Upper lobe of left lung (tissue), 6 donors: Measurements from ENCODE around the gene HINFP. TPM values are rescaled to one million over a fixed set of nuclear protein-coding genes. Genes with fewer than 3 reads are reported as not detected.

ENCODE experiments used
- ATAC-seq, 2 donors: fragments of 200-7000 bp; cut with Tn5 transposase; one replicate each; pipeline ENCODE4 v1.9.1; 2022; ENCODE audit warnings: mild to moderate bottlenecking in 2 of 2, moderate library complexity in 2 of 2; ENCODE audit not compliant: low FRiP score in 2 of 2
- DNase-seq, 2 donors: peaks; one replicate each; pipeline ENCODE4 v3.0.0-alpha.2; 2019 to 2020
- H3K27ac ChIP-seq, 4 donors: fragments of 200-600 bp; sonication (generic); one replicate each; pipeline ENCODE4 v1.5.1; 2016 to 2019
- H3K27me3 ChIP-seq, 4 donors: fragments of 200-600 bp; sonication (generic); one replicate each; pipeline ENCODE4 v1.5.1; 2017 to 2019
- H3K36me3 ChIP-seq, 4 donors: fragments of 200-600 bp; sonication (generic); one replicate each; pipeline ENCODE4 v1.5.1; 2016 to 2019
- H3K4me1 ChIP-seq, 4 donors: fragments of 200-600 bp; sonication (generic); one replicate each; pipeline ENCODE4 v1.5.1; 2018 to 2019
- H3K4me3 ChIP-seq, 4 donors: fragments of 200-600 bp; sonication (generic); one replicate each; pipeline ENCODE4 v1.5.1; 2017 to 2019; ENCODE audit warnings: mild to moderate bottlenecking in 2 of 4, moderate library complexity in 1 of 4
- H3K9me3 ChIP-seq, 4 donors: fragments of 200-600 bp; sonication (generic); one replicate each; pipeline ENCODE4 v1.5.1; 2018 to 2019
- CTCF ChIP-seq, 6 experiments: fragments of 450-650 bp in 4 of 6; fragments of 200-600 bp in 2 of 6; sonication (generic) in 2 of 6; IDR thresholded peaks; one replicate each; pipeline ENCODE4 v1.5.1; 2016 to 2019; ENCODE audit warnings: antibody characterized with exemption in 6 of 6
- EP300 ChIP-seq, 4 donors: sonication (generic); formaldehyde crosslinking; IDR thresholded peaks; one replicate each; pipeline ENCODE4 v1.5.1; 2017; ENCODE audit warnings: antibody characterized with exemption in 4 of 4, control low read depth in 2 of 4
- POLR2A ChIP-seq, 4 donors: fragments of 450-650 bp; IDR thresholded peaks; one replicate each; pipeline ENCODE4 v1.5.1; 2016 to 2017; ENCODE audit warnings: antibody characterized with exemption in 4 of 4, mild to moderate bottlenecking in 2 of 4
- POLR2AphosphoS5 ChIP-seq, 2 donors: sonication (generic); formaldehyde crosslinking; IDR thresholded peaks; one replicate each; pipeline ENCODE4 v1.5.1; 2017; ENCODE audit warnings: antibody characterized with exemption in 2 of 2
- WGBS, 2 donors: methylation state at CpG; one replicate each; pipeline ENCODE4 v1.1.5; 2017 to 2018; 5-methylcytosine and 5-hydroxymethylcytosine counted together
- total RNA-seq, 6 donors: library from RNA; depleted of rRNA in 4 of 6; stranded (reverse); fragments of >200 nt in 4 of 6; gene quantifications; one replicate each; pipeline versions ENCODE4 v1.1.0 to v1.2.1, GENCODE V29; 2016 to 2021
- donor health status: DM: no; HTN: no; CAD: no; lungs with moderate emphysema.
- donor health status: DM: no; HTN: yes; CAD: no; lungs with severe emphysema.

The HINFP gene
- total RNA-seq, 6 donors from 2014 or later: 22.3 to 90.1 (median 25.6) TPM

DNA sequence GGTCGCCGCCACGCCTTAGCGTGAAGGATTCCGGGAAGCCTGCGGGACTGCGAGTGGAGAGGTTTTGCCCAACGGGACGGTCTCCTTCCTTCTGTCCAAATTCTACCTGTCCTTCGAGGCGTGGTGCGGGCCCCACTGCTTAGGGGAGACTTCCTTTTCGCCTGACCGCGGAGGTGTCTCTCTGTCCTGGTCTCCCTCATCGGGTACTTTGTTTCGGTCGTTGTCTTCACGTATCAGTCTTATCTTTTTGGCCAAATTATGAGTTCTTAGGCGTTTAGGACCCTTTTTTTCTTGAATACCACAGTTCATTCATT lies 388 bp downstream of the HINFP start:
- Histone ChIP-seq H3K27ac (peak overlapping the region; percentile 57 to 87 (median 86)), H3K9me3 (no peaks in the 10 kb centered on the region), H3K4me1 (peaks cover 13 to 25% (median 15%) of the 10 kb centered on the region in 4 donors), H3K27me3 (no peaks in the 10 kb centered on the region), H3K4me3 (peak overlapping the region; percentile 87 to 99 (median 90)), H3K36me3 (peaks cover 0 to 23% (median 10%) of the 10 kb centered on the region in 4 donors)
- TF ChIP-seq POLR2A (IDR thresholded peaks at IDR 0.05) (no peak), CTCF (IDR thresholded peaks at IDR 0.05) (no peak), POLR2AphosphoS5 (IDR thresholded peaks at IDR 0.05) (no peak), EP300 (IDR thresholded peaks at IDR 0.05) (no peak)
- DNase-seq (no peak), ATAC-seq (peak in 1 of 2 donors; percentile 76)
- 0% methylated on average over 11 to 20 of the region's 20 CpGs for WGBS, 2 donors

- Histone ChIP-seq H3K27me3 (no peaks in the 10 kb centered on the region), H3K4me1 (peaks cover 9 to 19% (median 10%) of the 10 kb centered on the region in 4 donors), H3K4me3 (no peak overlapping the region), H3K36me3 (peaks cover 0 to 62% (median 28%) of the 10 kb centered on the region in 4 donors), H3K27ac (no peak overlapping the region), H3K9me3 (no peaks in the 10 kb centered on the region)
- 92 to 93% methylated on average over 6 of the region's 6 CpGs for WGBS, 2 donors
- TF ChIP-seq CTCF (IDR thresholded peaks at IDR 0.05) (no peak), POLR2A (IDR thresholded peaks at IDR 0.05) (no peak), POLR2AphosphoS5 (IDR thresholded peaks at IDR 0.05) (no peak), EP300 (IDR thresholded peaks at IDR 0.05) (no peak)
- no peak for DNase-seq
- ATAC-seq: no peak
These were observed 4.4 kb downstream of the HINFP start for GRCh38 chr11:119125821-119126220.

DNA sequence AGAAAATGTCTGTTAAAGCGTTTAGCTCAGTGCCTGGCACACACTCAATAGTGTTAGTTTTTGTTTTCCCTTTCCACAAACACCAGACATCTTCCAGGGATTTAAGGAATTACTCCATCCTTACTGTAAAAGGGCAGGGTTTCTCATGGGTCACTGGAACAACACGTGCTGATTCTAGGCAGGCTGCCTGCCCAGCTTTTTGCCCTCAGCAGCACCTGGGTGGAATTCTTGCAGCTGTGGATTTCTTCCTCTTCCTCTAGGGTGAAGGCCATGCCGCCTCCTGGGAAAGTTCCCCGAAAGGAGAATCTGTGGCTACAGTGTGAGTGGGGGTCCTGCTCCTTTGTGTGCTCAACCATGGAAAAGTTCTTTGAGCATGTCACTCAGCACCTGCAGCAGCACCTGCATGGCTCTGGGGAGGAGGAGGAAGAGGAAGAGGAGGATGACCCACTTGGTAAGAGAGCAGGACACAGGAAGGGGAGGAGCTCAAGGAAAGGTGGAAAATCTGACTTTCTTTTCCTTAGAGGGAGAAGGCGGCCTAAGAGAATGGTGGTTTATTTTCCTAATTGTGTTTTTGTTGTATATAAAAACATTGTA lies 5.4 kb downstream of the HINFP start:
- H3K36me3 ChIP-seq: peaks cover 8 to 71% (median 34%) of the 10 kb centered on the region in 4 donors

DNA sequence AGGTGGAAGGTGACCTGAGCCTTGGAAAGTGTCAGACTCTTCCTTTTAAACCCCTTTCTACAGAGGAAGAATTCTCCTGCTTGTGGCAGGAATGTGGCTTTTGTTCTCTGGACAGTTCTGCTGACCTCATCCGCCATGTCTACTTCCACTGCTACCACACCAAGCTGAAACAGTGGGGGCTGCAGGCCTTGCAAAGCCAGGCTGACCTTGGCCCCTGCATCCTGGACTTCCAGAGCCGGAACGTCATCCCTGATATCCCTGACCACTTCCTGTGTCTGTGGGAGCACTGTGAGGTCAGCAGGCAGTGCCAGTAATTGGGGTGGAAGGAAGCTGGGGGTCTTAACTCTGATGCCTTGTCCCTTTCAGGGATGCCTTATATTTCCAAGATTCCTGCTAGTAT lies 9.3 kb downstream of the HINFP start:
- ATAC-seq (no peak), DNase-seq (no peak)
- H3K27ac ChIP-seq: no peak overlapping the region
- peaks cover 17 to 85% (median 53%) of the 10 kb centered on the region in 4 donors for H3K36me3 ChIP-seq
- H3K27me3 ChIP-seq: no peaks in the 10 kb centered on the region
- H3K9me3 ChIP-seq: no peaks in the 10 kb centered on the region
- H3K4me1 ChIP-seq: no peaks in the 10 kb centered on the region
- 53 to 69% methylated on average over 3 of the region's 3 CpGs for WGBS, 2 donors
- H3K4me3 ChIP-seq: no peak overlapping the region
- TF ChIP-seq CTCF (IDR thresholded peaks at IDR 0.05): no peak
- TF ChIP-seq POLR2A (IDR thresholded peaks at IDR 0.05): no peak
- TF ChIP-seq POLR2AphosphoS5 (IDR thresholded peaks at IDR 0.05): no peak
- no peak for TF ChIP-seq EP300 (IDR thresholded peaks at IDR 0.05)

More for the DNA sequence above, 5.4 kb downstream of the HINFP start:
- no peak for ATAC-seq
- H3K4me3 ChIP-seq: no peak overlapping the region
- TF ChIP-seq POLR2AphosphoS5 (IDR thresholded peaks at IDR 0.05) (no peak), POLR2A (IDR thresholded peaks at IDR 0.05) (no peak), CTCF (IDR thresholded peaks at IDR 0.05) (no peak), EP300 (IDR thresholded peaks at IDR 0.05) (no peak)
- H3K27me3 ChIP-seq: no peaks in the 10 kb centered on the region
- H3K27ac ChIP-seq: no peak overlapping the region
- WGBS, 2 donors: 75 to 78% methylated on average over 5 of the region's 5 CpGs
- peaks cover 7 to 16% (median 9%) of the 10 kb centered on the region in 4 donors for H3K4me1 ChIP-seq
- no peaks in the 10 kb centered on the region for H3K9me3 ChIP-seq
- no peak for DNase-seq
